HG02763 (cell line): ENCODE results near the gene CBL.
A peak's percentile ranks its signal among the peaks of the same experiment; 100 is the strongest.

Source experiments
- ATAC-seq: cut with Tn5 transposase; IDR thresholded peaks from one replicate; pipeline ENCODE4 v1.9.1; 2021; ENCODE audit warnings: mild to moderate bottlenecking, moderate library complexity; ENCODE audit not compliant: unreplicated experiment

CBL gene

GRCh38 chr11:119343726-119344125, 137.6 kb downstream of the CBL start:
- ATAC-seq: no peak

GRCh38 chr11:119344291-119345010, 138.3 kb downstream of the CBL start:
- ATAC-seq: no peak

- no peak for ATAC-seq
Measured at GRCh38 chr11:119345685-119346084, 139.5 kb downstream of the CBL start.

GRCh38 chr11:119346605-119347004, 140.5 kb downstream of the CBL start, which contains the start of gene MFRP:
MFRP (minus strand) TSS chr11:119346705; CDS start chr11:119346513, 192 bp downstream.
- no peak for ATAC-seq

GRCh38 chr11:119347242-119347641, 141.1 kb downstream of the CBL start:
- no peak for ATAC-seq

GRCh38 chr11:119347940-119348605, 141.9 kb downstream of the CBL start:
- no peak for ATAC-seq

GRCh38 chr11:119350302-119350701, 144.2 kb downstream of the CBL start:
- no peak for ATAC-seq

- ATAC-seq: no peak
Measured at GRCh38 chr11:119351232-119351631, 145.1 kb downstream of the CBL start.

GRCh38 chr11:119352857-119353260, 146.7 kb downstream of the CBL start:
- ATAC-seq: no peak

GRCh38 chr11:119355091-119355843, 149.1 kb downstream of the CBL start:
- ATAC-seq: no peak

GRCh38 chr11:119356349-119357031, 150.4 kb downstream of the CBL start:
- peak; percentile 71 for ATAC-seq

GRCh38 chr11:119357074-119357473, 150.9 kb downstream of the CBL start:
- no peak for ATAC-seq
